OCI-LY3 (cell line): ENCODE data around the gene SERINC5.

Experiments used
- H2AFZ ChIP-seq: fragments of 200-600, 300-600 bp; shearing (Covaris generic); 2 replicates; pipeline ENCODE4 v1.6.0; 2014; ENCODE audit warnings: antibody characterized with exemption, low read depth, low read length
- H3K27ac ChIP-seq: fragments of 200-600, 300-600 bp; sonication (generic); 2 replicates; pipeline ENCODE4 v1.5.1; 2014; ENCODE audit warnings: mild to moderate bottlenecking, low read length, moderate library complexity, mixed read lengths
- H3K27me3 ChIP-seq: fragments of 200-600, 300-600 bp; sonication (generic); 2 replicates; pipeline ENCODE4 v1.6.1; 2014; ENCODE audit warnings: low read depth, low read length, mixed read lengths
- H3K36me3 ChIP-seq: fragments of 200-600, 300-600 bp; sonication (generic); replicated peaks from 2 replicates; pipeline ENCODE3; 2014; ENCODE audit warnings: low read depth, low read length, mixed read lengths
- H3K4me1 ChIP-seq: fragments of 300-600, 200-600 bp; sonication (generic); 2 replicates; pipeline ENCODE4 v1.6.1; 2014; ENCODE audit warnings: low read length, mixed read lengths
- H3K4me2 ChIP-seq: fragments of 200-600, 300-600 bp; sonication (generic); 2 replicates; pipeline ENCODE4 v1.6.1; 2014; ENCODE audit warnings: low read length, mixed read lengths
- H3K4me3 ChIP-seq: fragments of 300-600, 200-600 bp; sonication (generic); 2 replicates; pipeline ENCODE4 v1.5.1; 2014; ENCODE audit warnings: antibody characterized with exemption, mild to moderate bottlenecking, low read length, moderate library complexity
- H3K79me2 ChIP-seq: fragments of 300-600, 200-600 bp; shearing (Covaris generic); 2 replicates; pipeline ENCODE4 v1.6.1; 2014; ENCODE audit warnings: mild to moderate bottlenecking, low read length, mixed read lengths
- H3K9ac ChIP-seq: fragments of 300-600, 200-600 bp; shearing (Covaris generic); 2 replicates; pipeline ENCODE4 v1.6.0; 2014; ENCODE audit warnings: mild to moderate bottlenecking, low read length, moderate library complexity
- H3K9me3 ChIP-seq: fragments of 200-600, 300-600 bp; shearing (Covaris generic); 2 replicates; pipeline ENCODE4 v1.6.1; 2014; ENCODE audit warnings: low read length, mixed read lengths; ENCODE audit not compliant: insufficient read depth
- H4K20me1 ChIP-seq: fragments of 200-600, 300-600 bp; sonication (generic); 2 replicates; pipeline ENCODE4 v1.6.1; 2016; ENCODE audit warnings: low read length, mixed read lengths; ENCODE audit not compliant: insufficient read depth
- CTCF ChIP-seq: fragments of 200-600, 300-600 bp; sonication (generic); IDR thresholded peaks from 2 replicates; pipeline ENCODE4 v1.5.1; 2014; ENCODE audit warnings: antibody characterized with exemption, low read length, low read depth
- EZH2phosphoT487 ChIP-seq: fragments of 200-600 bp; shearing (Covaris generic); IDR thresholded peaks from 2 replicates; pipeline ENCODE4 v1.6.1; 2018; ENCODE audit warnings: antibody characterized with exemption, mixed run types, low read depth

SERINC5 gene

GRCh38 chr5:80076131-80077050 is 179.5 kb downstream of the SERINC5 start:
- Histone ChIP-seq H3K9me3 (no peaks in the 10 kb centered on the region), H3K27ac (no peak overlapping the region), H3K4me2 (no peak overlapping the region), H3K79me2 (no peaks in the 10 kb centered on the region), H4K20me1 (no peaks in the 10 kb centered on the region), H2AFZ (no peak overlapping the region), H3K27me3 (peaks cover 3% of the 10 kb centered on the region; the same call in 1 of the 2 replicates), H3K36me3 (no peaks in the 10 kb centered on the region), H3K9ac (no peak overlapping the region), H3K4me1 (no peaks in the 10 kb centered on the region), H3K4me3 (no peak overlapping the region)
- TF ChIP-seq CTCF: no peak
- TF ChIP-seq EZH2phosphoT487: no peak

- Histone ChIP-seq H3K4me2 (no peak overlapping the region), H3K79me2 (no peaks in the 10 kb centered on the region), H3K27me3 (peaks cover 3% of the 10 kb centered on the region; the same call in 1 of the 2 replicates), H3K36me3 (no peaks in the 10 kb centered on the region), H3K4me1 (no peaks in the 10 kb centered on the region), H3K9ac (no peak overlapping the region), H3K4me3 (no peak overlapping the region), H3K9me3 (no peaks in the 10 kb centered on the region), H4K20me1 (no peaks in the 10 kb centered on the region), H2AFZ (no peak overlapping the region), H3K27ac (no peak overlapping the region)
- TF ChIP-seq EZH2phosphoT487 (no peak), CTCF (no peak)
Measured at GRCh38 chr5:80072103-80073073, 183.5 kb downstream of the SERINC5 start.

- no peaks in the 10 kb centered on the region for H3K4me1 ChIP-seq
- H3K79me2 ChIP-seq: no peaks in the 10 kb centered on the region
- no peak for TF ChIP-seq CTCF
- H3K9me3 ChIP-seq: no peaks in the 10 kb centered on the region
- H3K9ac ChIP-seq: no peak overlapping the region
- no peaks in the 10 kb centered on the region for H4K20me1 ChIP-seq
- no peak overlapping the region for H3K27ac ChIP-seq
- no peak overlapping the region for H3K4me3 ChIP-seq
- peaks cover 3% of the 10 kb centered on the region; the same call in 1 of the 2 replicates for H3K27me3 ChIP-seq
- H2AFZ ChIP-seq: no peak overlapping the region
- H3K4me2 ChIP-seq: no peak overlapping the region
- no peaks in the 10 kb centered on the region for H3K36me3 ChIP-seq
Measured at GRCh38 chr5:80071510-80072021, 184.3 kb downstream of the SERINC5 start.
